ENCODE data around the gene PTBP2. TPM values are rescaled to one million over a fixed set of nuclear protein-coding genes. Genes with fewer than 3 reads are reported as not detected.

The PTBP2 gene
- total RNA-seq, 1 donor from 2014 or later: 26.1 TPM

- no peak for DNase-seq (ENCODE audit: extremely low spot score, unreplicated experiment)
- TF ChIP-seq CTCF (IDR thresholded peaks at IDR 0.05): no peak
- H3K27ac Mint-ChIP-seq (ENCODE audit: unreplicated experiment): no peak overlapping the region
- peaks cover 18% of the 10 kb centered on the region for H3K9me3 Mint-ChIP-seq (ENCODE audit: unreplicated experiment)
- peaks cover 3% of the 10 kb centered on the region for H3K36me3 Mint-ChIP-seq (ENCODE audit: unreplicated experiment)
- H3K4me1 Mint-ChIP-seq (ENCODE audit: unreplicated experiment): peaks cover 7% of the 10 kb centered on the region
- H3K27me3 Mint-ChIP-seq (ENCODE audit: unreplicated experiment): no peaks in the 10 kb centered on the region
- H3K4me3 Mint-ChIP-seq (ENCODE audit: unreplicated experiment): no peak overlapping the region
Measured at GRCh38 chr1:96863449-96863848, 141.9 kb downstream of the PTBP2 start.
